GM18868 (cell line): ENCODE data around the gene GALNT3.
A peak's percentile ranks its signal among the peaks of the same experiment; 100 is the strongest.

Experiments used
- ATAC-seq: cut with Tn5 transposase; IDR thresholded peaks from one replicate; pipeline ENCODE4 v1.9.1; 2021; ENCODE audit warnings: mild to moderate bottlenecking, moderate library complexity; ENCODE audit not compliant: unreplicated experiment

Gene GALNT3

DNA sequence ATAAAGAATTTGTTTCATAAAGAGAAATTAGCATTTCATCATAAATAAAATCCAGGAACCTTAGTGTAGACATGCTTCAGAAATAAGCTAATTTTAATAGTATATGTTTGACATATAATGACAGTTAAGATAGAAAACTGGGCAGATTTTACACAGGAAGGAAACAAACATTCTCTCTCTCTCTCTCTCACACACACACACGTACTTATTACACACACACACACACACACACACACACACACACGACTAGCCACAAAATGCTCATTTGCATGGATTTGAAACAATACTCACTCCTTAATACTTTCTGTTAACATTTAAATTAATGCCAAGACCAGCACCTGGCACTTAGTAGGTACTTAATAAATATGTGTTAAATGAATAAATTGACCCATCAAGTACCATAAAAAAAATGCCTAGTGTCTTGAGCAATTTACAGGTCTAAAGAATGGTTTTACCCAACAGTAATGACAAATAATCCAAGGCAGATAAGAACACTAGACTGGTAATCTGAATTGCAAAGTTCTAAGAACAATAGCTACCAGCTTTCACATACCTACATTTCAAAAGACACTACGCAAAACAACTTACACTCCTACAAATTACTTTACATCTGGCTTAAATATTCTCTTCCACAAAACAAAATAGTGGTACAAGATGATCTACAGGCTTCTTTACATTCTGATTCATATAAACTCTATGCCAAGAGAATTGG lies 2.9 kb upstream of the GALNT3 start:
- ATAC-seq, result no peak

DNA sequence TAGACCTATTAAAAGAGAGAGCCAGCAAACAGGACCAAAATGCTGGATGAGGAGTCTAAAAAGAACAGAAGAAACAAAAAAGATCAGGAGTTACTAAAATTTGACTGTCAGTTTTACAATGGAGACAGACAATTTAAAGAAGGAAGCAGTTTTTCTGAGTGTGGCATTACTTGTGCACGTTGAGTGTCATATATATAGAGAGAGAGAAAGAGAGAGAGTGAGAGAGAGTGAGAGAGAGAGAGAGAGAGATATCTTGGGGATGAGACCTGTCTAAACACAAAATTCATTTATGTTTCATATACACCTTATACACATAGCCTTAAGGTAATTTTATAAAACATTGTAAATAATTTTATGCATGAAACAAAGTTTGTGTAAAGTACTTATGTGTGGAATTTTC lies 2.1 kb upstream of the GALNT3 start:
- no peak for ATAC-seq

DNA sequence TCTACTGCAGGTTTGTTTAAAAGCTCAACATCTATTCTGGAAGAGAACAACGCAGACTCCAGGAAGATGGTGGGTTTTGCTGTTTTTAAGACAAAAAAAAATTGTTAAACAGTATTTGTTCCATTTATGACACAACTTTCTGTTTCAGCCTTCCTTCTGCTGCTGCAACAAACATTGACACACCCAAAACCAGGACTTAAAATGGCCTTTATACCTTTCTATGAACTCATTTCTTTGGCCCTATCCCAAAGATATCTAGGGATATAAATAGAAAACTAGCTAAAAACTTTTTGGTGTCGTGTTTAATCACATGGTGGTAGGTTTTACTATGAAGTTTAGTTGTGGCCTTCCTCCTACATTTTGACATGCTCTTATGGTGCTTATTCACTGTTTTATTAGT lies 964 bp upstream of the GALNT3 start:
- ATAC-seq, result peak; percentile 21

DNA sequence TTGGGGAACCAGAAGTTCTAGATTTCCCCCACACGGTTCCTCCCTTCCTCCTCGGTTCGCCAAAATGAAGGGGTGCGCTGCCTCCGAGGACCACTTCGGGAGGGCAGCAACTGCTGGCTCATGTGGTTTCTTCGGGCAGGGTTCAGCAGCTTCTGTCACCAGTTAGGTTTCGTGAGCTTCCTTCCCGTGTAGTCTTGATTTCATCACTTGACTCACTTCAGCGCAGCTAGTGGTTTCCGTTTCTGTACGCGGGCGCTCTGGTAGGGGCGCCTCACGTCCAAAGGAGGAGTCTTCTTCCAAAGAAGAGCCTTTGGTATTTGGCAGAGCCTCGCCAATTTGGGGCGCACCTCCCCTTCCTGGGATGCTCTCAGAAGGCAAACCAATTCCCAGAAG lies 485 bp upstream of the GALNT3 start:
- ATAC-seq, result peak; percentile 97

DNA sequence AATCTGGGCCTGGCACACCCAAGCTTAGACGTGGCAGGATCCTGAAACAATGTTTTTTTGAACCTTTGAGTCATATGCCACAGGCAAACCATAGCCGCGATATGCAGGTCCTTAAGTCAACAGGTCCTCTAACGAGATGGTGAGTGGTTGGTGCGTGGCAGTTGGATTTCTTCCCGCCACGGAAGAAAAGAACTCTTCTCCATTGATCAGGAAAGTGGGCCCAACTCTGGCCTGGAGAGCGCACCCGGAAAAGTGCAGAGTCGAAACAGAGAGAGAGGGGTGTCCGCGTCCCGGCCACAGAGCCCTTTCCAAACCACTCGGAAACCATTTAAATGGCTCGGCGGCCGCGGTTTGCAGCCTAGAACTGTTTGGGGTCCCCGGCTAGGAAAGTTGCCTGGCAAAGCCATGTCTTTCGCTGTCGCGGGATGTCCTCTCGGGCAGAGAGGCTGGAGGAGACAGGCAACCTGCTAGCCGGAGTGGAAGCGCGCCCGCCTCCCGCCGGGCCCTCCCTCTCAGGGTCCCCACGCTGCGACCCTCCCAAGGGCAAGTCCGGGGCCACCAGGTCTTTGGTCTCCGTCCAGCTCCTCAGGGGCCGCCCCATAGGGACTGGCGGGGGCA lies 777 bp downstream of the GALNT3 start:
- peak; percentile 0 for ATAC-seq

DNA sequence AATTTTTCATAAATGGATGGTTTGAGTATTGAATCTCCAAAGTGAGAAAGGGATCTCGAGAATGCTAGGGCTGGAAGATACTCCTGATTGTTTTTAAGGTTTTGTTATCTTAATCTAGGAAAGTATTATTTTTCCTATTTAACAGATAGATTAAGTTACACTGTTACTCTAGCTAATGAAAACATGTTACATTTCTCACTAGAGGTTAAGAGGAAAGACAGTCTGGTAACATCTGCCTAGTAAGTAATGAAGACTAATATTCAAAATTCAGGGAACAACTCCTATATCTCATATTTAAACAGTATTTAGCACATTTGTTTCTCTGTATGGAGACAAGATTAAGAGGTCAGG lies 2.0 kb downstream of the GALNT3 start:
- no peak for ATAC-seq

DNA sequence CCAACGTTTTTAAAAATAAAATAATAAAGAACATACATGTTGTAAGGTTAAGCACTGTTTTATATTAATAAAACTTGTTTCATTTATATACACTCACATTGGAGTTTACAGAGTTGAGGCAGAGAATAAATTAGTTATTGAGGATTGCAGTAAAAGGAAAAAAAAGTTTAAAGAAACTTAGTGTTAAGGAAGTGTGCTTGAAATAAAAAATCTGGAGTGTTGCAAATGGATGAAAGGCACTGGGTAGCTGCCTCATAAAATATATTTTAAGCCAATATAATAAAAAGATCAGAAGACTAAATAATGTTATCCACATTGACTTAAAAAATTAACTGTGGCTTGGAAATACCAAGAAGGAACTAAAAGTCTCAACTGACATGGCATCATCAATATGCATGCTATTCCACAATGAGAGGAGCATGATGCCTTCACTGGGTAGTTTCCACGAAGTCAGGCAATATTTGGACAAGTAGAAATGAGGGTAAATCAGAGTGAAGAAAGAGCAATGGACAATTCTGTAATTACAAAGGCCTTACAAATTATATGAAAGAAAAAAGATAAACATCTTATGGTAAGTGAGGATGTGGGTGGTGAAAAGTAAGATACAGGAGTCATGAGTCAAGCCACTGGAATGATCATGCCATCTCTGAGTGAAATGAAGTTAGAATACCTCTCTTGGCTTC lies 2.5 kb downstream of the GALNT3 start:
- no peak for ATAC-seq

DNA sequence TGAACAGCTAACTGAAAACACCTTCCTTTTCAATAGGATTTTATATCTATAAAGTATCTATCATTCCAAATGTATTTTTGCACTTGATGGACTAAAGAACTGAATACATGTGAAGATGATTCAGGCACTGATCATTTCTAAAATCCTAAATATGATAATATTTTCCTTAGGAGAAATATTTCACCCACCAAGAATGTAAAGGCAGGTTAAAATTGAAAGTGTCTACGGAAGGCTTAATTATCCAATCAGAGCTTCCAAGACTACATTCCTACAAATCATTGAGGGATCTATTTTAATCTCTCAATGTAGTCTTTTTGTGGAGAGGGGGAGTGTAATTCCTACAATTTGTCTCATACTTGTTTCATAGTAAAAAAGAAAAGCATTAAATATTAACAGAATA lies 3.6 kb downstream of the GALNT3 start:
- no peak for ATAC-seq

DNA sequence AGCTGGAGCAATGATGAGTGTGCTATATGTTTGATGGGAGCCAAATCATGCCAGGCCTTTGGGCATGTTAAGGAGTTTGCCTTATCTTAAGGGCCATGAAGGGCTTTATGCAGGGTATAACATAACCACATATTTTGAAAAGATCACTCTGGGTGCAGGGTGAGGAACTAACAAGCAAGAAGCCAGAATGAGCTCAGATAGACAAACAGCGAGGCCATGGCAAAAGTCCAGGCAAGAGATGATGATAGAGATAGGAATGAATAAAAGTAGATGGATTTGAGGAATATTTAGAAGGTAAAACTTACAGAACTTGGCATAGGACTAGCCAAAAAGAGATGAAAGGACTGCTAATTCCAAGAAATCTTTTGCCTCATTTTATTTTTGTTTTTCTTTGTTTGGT lies 6.7 kb downstream of the GALNT3 start:
- no peak for ATAC-seq

DNA sequence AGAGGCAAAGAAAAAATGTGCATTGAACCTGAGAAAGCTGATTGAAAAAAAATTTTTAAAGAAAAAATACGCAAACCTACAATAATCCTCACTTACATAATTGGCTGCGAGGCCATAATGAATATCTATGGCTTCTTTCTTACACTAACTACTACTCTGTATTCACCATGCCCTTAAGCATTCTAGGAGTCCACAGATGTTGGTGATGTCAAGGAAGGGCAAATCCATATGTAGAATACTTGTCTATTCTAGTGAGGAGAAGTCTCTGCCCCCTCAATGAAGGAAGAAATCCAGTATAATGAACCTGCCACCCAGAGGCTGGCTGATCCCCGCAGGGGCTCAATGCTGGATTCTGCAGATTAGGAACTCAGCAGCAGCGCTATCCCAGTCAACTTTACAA lies 14.3 kb downstream of the GALNT3 start:
- no peak for ATAC-seq

DNA sequence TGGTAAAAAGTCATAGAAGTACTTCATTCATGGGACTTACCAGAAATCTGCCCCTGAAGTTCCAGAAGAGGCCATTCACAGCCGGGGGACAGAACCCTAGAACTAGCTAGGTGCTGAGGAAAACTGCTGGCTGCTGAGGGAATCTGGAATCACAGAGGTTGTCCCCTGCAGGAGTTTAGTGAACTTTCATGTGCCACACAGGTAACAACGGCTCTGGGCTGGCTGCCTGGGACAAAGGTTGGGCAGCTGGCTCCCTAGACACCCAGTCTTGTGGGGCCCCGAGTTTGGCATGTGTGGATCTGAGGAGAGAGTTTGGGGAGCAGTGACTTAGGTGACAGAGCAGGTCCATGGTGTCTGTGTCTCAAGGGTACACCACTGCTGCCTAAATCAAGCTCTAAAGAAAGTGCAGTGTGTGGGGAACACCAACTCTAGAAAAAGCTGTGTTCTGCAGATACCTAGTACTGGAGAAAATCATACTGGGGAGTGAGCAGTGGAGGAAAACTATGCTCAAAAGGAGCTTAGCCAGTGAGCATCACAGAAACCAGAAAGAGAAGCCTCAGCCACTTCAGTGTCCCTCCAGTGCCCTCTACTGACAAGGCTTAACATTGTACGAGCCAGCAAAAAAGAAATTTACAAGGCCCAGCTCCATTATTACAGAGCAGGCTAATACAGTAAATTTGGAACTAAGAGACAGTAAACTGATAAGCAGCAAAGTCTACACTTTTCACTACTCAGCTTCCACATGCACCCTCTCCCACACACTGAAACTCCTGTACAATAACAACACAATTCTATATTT lies 15.2 kb downstream of the GALNT3 start:
- no peak for ATAC-seq

DNA sequence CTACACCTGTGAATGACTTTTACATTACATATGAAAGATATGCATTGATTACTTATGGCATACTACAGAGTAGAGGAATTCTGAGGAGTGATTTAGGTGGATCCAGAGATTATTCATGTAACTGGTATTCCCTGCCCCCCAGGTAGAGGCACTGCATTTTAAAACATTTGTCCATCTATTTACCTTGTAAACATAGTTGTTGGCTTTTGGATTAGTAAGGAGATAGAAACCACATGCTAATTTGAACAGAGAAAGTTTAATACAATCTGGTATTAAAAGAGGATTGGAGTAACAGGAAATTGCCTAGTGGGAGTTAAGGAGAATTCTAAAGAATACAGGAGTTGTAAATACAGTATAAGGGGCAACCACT lies 15.9 kb downstream of the GALNT3 start:
- ATAC-seq, result no peak

DNA sequence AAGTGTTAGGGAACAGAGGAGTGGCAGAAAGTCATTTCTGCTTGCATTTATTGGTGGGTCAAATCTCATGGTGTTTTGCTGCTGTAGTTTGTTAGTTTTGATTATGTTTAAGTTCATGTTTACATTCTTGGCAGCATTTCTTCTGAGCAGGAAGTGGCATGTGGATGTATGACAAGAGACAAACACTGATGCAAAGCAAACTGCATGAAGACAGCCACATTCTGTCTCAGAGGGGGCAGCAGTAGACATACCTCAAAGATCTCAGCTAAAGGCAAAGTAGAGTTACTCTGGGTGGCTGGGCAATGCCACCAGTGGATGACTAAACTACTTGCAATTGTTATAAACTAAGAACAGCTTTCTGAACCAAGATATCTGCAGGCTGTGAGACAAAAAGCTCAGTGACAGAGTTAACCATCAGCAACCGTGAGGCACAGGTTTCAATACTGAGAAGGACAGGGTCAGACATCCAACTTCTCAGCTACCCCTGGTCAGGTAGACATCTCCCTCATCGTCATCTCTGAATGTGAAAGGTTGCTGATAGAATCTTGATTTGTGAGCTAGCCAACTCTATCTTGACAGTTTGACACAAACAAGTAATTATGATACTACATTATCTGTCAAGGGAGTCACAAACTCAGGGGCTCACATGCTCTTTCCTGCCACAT lies 16.4 kb downstream of the GALNT3 start:
- ATAC-seq, result no peak

DNA sequence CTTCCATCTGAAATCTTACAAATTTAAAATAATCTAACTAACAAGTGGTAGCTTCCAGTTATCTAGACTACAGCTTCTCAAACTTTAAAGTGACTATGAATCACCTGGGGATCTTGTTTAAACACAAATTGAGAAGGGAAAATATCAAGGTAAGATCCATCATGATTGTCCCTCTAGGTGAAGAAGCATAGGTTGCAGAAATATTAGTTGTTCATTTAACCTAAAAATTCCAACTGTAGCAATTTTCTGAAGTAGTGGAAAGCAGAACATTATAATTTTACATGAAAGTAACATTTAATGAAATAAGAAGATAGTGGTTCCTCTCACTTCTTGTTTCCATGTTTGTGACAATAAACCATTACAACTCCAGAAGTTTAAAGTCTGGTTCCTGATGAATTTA lies 17.3 kb downstream of the GALNT3 start:
- no peak for ATAC-seq

DNA sequence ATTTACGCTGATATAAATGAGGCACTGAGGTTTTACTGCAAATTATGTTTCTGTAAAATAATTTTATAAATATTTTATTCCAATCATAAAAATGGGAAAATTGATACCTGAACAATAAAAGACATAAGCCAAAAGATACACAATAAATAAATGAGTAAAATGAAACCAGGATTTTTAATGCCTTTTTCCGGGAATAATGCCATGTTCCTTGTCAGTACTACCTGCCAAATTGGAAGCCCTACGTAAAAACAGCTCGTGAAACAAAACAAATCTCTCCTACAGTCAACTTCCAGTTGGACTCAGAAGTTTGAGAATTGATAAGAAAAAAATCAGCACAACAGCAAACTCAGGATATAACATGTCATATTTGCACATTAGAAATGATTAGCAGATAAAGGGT lies 18.0 kb downstream of the GALNT3 start:
- no peak for ATAC-seq

DNA sequence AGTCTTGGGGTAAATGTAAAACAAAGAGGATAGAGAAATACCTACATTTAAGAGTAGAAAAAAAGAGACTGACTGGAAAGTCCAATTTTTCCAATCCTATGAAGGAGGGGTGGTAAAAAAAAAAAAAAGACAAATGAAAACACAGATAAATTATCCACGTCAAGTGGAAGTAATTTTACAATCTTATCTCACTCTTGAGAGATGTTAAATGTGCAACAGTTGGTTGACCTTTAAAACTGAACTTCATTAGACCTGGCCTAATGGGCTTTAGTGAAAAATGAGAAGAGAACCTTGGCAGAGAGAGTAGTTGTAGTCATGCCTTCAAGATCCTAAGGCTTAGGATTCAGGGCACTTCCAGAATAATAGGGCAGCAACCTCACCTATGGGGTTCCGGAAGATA lies 20.4 kb downstream of the GALNT3 start:
- no peak for ATAC-seq

DNA sequence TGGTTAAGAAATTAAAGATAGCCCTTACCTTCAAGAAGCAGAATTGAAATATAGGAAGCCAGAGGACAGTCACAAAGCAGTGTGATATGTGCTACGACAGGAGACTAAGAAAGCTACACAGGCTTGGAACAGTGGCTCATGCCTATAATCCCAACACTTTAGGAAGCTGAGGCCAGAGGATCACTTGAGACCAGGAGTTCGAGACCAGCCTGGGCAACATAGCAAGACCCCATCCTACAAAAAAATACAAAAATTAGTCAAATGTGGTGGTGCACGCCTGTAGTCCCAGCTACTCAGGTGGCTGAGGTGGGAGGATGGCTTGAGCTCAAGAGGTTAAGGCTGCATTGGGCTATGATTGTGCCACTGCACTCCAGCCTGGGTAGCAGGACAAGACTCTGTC lies 21.9 kb downstream of the GALNT3 start:
- ATAC-seq, result no peak

DNA sequence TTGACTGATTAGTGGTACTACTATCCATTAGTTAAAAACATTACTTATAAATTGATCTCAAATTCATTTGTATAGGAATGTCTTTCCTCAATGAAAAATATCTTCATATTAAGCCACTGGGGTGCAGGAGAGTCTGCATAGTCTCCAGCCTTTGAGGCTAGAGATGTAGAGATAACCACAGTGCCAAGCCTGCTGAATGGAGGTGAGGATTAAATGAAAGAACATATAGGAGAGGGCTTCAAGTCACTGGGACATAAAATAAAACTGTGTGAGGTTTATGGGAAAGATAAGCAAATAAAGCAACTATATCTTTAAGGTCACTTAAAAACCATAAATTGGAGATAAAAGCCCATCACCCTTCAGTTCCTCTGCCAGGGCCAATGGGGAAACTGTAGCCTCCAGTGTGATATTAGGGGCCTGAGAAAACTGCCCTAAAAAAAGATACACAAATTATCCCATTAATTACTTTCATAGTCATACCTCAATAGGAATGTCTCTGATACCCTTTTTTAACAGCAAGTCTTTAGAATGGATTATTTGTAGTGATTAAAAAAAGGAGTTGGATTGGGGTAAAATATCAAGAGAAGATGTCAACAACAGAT lies 27.6 kb downstream of the GALNT3 start:
- no peak for ATAC-seq

DNA sequence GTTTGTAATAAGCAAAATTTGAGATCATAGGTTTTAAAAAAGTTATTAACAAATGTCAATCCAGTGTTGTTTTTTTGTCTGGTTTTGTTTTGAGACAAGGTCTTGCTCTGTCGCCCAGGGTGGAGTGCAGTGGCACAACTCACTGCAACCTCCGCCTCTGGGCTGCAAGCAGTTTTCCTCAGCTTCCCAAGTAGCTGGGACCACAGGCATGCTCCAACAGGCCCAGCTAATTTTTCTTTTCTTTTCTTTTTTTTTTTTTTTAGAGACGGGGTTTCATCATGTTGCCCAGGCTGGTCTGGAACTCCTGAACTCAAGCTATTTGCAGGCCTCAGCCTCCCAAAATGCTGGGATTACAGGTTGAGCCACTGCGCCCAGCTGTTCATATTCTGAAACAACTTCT lies 31.3 kb downstream of the GALNT3 start:
- no peak for ATAC-seq

DNA sequence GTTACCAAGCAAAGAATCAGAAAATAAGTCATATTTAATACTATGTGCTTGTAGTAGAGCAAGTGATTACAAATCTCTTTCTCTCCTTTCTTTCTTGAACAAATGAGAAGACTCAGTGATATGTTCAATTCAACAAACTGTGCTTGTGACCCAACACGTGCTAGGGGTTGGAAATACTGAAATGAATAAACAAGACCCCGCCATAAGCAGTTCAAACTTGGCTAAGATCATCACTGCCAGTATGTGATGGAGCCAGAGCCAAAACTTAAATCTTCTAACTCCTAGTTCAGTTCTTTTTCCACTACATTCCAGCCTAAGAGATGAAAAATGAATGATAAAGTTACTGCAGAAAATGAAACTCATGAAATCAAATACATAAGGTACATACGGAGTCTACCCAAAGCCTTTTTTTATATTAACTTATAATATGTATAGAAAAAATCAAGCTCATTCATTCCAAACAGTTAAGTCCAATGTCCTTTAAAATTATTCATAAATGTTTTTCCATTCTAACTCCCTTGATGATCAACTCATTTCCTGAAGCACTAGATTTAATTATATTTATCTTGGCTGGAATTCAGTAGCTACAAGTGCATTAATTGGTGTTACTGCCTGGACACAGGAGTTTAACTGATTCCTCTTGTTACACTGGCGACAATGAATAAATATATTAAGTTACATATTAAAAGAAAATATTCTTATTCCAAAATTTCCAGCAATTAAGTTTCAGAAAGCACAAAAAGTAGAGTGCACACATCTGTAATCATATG lies 36.0 kb downstream of the GALNT3 start:
- ATAC-seq, result no peak
